ENCODE measurements around the gene NUDT14. TPM values are rescaled to one million over a fixed set of nuclear protein-coding genes. Genes with fewer than 3 reads are reported as not detected.

The NUDT14 gene
- total and polyA plus RNA-seq, 2 of the 8 experiments (the other 6 are each of a cell fraction or from before 2014, with no cell fraction given): 25.5 to 33.3 TPM

GRCh38 chr14:105185001-105185400, 3.9 kb upstream of the NUDT14 start:
- CTCF ChIA-PET (ENCODE audit: partially characterized antibody): interaction anchor here (0.7 to 2.7 kb wide), 5 partner anchors 9 to 259 kb away, joined by 3 to 10 read pairs (median 4); no protein-coding TSS in a partner anchor
- TF ChIP-seq JUND (IDR thresholded peaks at IDR 0.05; ENCODE audit: low read length) (no peak), BACH1 (IDR thresholded peaks at IDR 0.05; ENCODE audit: low read length) (no peak), ASH2L (IDR thresholded peaks at IDR 0.05; ENCODE audit: low read length) (no peak), KDM1A (IDR thresholded peaks at IDR 0.05; ENCODE audit: borderline replicate concordance, low read length) (no peak), FOSL1 (IDR thresholded peaks at IDR 0.05; ENCODE audit: insufficient read depth, low read depth, low read length) (no peak), POLR2AphosphoS5 (IDR thresholded peaks at IDR 0.05; ENCODE audit: low read depth, low read length) (no peak), GTF2F1 (IDR thresholded peaks at IDR 0.05; ENCODE audit: borderline replicate concordance, low read depth, low read length) (no peak), EZH2 (IDR thresholded peaks at IDR 0.05; ENCODE audit: low read depth, low read length, severe bottlenecking) (no peak), RBBP5 (IDR thresholded peaks at IDR 0.05; ENCODE audit: borderline replicate concordance, low read depth, low read length) (no peak), SUZ12 (IDR thresholded peaks at IDR 0.05; ENCODE audit: low read length) (no peak), CHD1 (IDR thresholded peaks at IDR 0.05; ENCODE audit: low read depth, low read length) (no peak), SP2 (IDR thresholded peaks at IDR 0.05; ENCODE audit: low read length) (no peak), GABPA (IDR thresholded peaks at IDR 0.05; ENCODE audit: borderline replicate concordance, insufficient read depth, low read length) (no peak), SP4 (IDR thresholded peaks at IDR 0.05; ENCODE audit: low read length) (no peak), RAD21 (IDR thresholded peaks at IDR 0.05 in 1 of 2, conservative IDR thresholded peaks at IDR 0.05 in 1 of 2; ENCODE audit: low read depth in 2 of 2, low read length in 2 of 2) (no peak)

More at GRCh38 chr14:105185001-105185400, 3.9 kb upstream of the NUDT14 start:
- Histone ChIP-seq H3K9me3 (ENCODE audit: insufficient read depth in 2 of 2, low read depth in 1 of 2, low read length in 1 of 2) (peaks cover 0 to 7% of the 10 kb centered on the region in 2 experiments; a peak in 2 of 4 replicates), H2BK20ac (ENCODE audit: low read length) (no peak overlapping the region), H2AK5ac (ENCODE audit: low read depth, low read length) (no peak overlapping the region), H3K79me2 (ENCODE audit: control insufficient read depth in 1 of 2, insufficient read depth in 2 of 2, low read length in 2 of 2) (no peaks in the 10 kb centered on the region), H4K8ac (ENCODE audit: extremely low read depth, insufficient read depth, low read length) (no peak overlapping the region), H3K23ac (ENCODE audit: insufficient read length) (no peak overlapping the region), H3K23me2 (ENCODE audit: low read depth, low read length) (peaks cover 8% of the 10 kb centered on the region; the same call in 1 of the 2 replicates), H2BK15ac (ENCODE audit: low read length) (no peak overlapping the region), H2BK5ac (ENCODE audit: low read depth, low read length) (no peak overlapping the region), H2BK120ac (replicated peaks; ENCODE audit: low read depth, low read length) (no peak overlapping the region), H3K4me3 (ENCODE audit: extremely low read depth in 1 of 4, insufficient read depth in 2 of 4, low read depth in 3 of 4, low read length in 4 of 4) (no peak overlapping the region), H3K14ac (ENCODE audit: insufficient read length) (no peak overlapping the region), H3K36me3 (ENCODE audit: control insufficient read depth in 2 of 4, insufficient read depth in 4 of 4, low read length in 3 of 4) (no peaks in the 10 kb centered on the region), H3K9ac (replicated peaks in 1 of 4; ENCODE audit: extremely low read depth in 1 of 4, low read depth in 3 of 4, low read length in 3 of 4) (no peak overlapping the region), H3K27me3 (replicated peaks in 1 of 4; ENCODE audit: control insufficient read depth in 3 of 4, extremely low read depth in 1 of 4, insufficient read depth in 3 of 4, low read length in 3 of 4) (peaks cover 0 to 10% (median 8%) of the 10 kb centered on the region in 4 experiments; a peak in 4 of 7 replicates), H3K79me1 (ENCODE audit: low read depth, low read length) (no peaks in the 10 kb centered on the region), H3K27ac (ENCODE audit: low read depth, low read length) (no peak overlapping the region), H3K4me2 (ENCODE audit: insufficient read depth in 1 of 2, low read depth in 2 of 2, low read length in 2 of 2) (no peak overlapping the region), H3K4ac (replicated peaks; ENCODE audit: insufficient read length, low read depth, low read length) (no peak overlapping the region), H4K91ac (replicated peaks; ENCODE audit: insufficient read length, low read length) (no peak overlapping the region), H3K4me1 (replicated peaks in 1 of 4; ENCODE audit: control insufficient read depth in 3 of 4, insufficient read depth in 4 of 4, low read length in 3 of 4) (peaks cover 0 to 14% (median 1%) of the 10 kb centered on the region in 4 experiments; a peak in 1 of 7 replicates), H3K18ac (ENCODE audit: extremely low read depth, low read length) (no peak overlapping the region), H4K5ac (ENCODE audit: insufficient read length, low read depth, low read length) (no peak overlapping the region), H3K56ac (replicated peaks; ENCODE audit: insufficient read length, low read depth, low read length) (no peak overlapping the region), H4K20me1 (replicated peaks in 1 of 2; ENCODE audit: control insufficient read depth in 1 of 2, insufficient read depth in 2 of 2, low read length in 2 of 2) (peaks cover under 1 to 3% of the 10 kb centered on the region in 2 experiments), H2AFZ (ENCODE audit: low read length) (no peak overlapping the region), H2BK12ac (ENCODE audit: low read depth, low read length) (no peak overlapping the region)
- 92% methylated on average over 4 of the region's 18 CpGs; no CpG with 5 or more reads in 1 of the 2 experiments for WGBS, 2 experiments (ENCODE audit: extremely low coverage in 1 of 2, insufficient coverage in 1 of 2, insufficient read length in 1 of 2, insufficient replicate concordance in 2 of 2, low coverage in 1 of 2, low lambda C conversion rate in 2 of 2, missing lambda C conversion rate in 1 of 2)
- no peak for FAIRE-seq
- DNase-seq (ENCODE audit: low read depth in 1 of 2, low spot score in 2 of 2): no peak
- POLR2A ChIA-PET (ENCODE audit: partially characterized antibody): interaction anchor here (0.9 kb wide), 1 partner anchor 12 kb away, joined by 4 read pairs; no protein-coding TSS in a partner anchor
